ENCODE results near the gene TRIM31. TPM values are rescaled to one million over a fixed set of nuclear protein-coding genes. Genes with fewer than 3 reads are reported as not detected.
A peak's percentile ranks its signal among the peaks of the same experiment; 100 is the strongest.

Gene TRIM31
- total RNA-seq, 4 donors from 2014 or later, result not detected

GRCh38 chr6:30063315-30063714 lies 49.6 kb downstream of the TRIM31 start:
- WGBS, 2 donors (ENCODE audit: low coverage in 1 of 2), result 89 to 90% methylated on average over 2 of the region's 2 CpGs
- H3K36me3 ChIP-seq, result peaks cover 0 to 13% of the 10 kb centered on the region in 2 donors
- no peak overlapping the region for H3K27ac ChIP-seq
- peaks cover 4 to 57% (median 24%) of the 10 kb centered on the region in 3 donors for H3K4me1 ChIP-seq
- TF ChIP-seq CTCF (IDR thresholded peaks at IDR 0.05) (no peak), POLR2A (IDR thresholded peaks at IDR 0.05) (no peak), EP300 (IDR thresholded peaks at IDR 0.05) (no peak), POLR2AphosphoS5 (IDR thresholded peaks at IDR 0.05) (no peak)
- H3K27me3 ChIP-seq, result no peaks in the 10 kb centered on the region
- H3K9me3 ChIP-seq, result no peaks in the 10 kb centered on the region
- H3K4me3 ChIP-seq, result no peak overlapping the region
- no peak for ATAC-seq

GRCh38 chr6:30062471-30063178 lies 50.3 kb downstream of the TRIM31 start:
- no peak for ATAC-seq
- WGBS, 2 donors (ENCODE audit: low coverage in 1 of 2), result 87 to 96% methylated on average over 6 of the region's 7 CpGs

DNA sequence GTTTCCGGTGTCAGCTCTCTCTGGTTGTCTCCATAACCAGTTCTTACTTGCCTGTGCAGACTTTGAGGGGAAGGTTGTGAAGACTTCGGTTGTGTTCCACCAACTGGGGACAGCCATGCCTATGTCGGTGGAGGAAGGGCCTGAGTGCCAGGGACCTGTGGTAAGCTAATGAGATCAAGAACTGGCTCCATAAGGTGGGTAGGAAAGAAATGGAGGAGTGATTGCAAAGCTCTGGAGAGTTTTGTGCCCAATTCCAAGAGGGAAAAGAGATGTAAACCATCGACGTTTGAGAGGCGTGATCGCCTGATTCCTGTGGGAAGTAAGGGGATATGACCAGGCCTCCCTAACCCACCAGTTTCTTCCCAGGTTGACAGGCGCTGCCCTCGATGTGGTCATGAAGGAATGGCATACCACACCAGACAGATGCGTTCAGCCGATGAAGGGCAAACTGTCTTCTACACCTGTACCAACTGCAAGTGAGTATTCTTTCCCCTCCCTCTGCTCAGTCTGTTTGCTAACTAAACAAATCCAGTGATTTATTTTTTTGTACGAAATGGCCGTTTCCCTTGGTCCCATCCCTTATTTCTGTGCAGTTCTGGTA lies 50.9 kb downstream of the TRIM31 start:
- Histone ChIP-seq H3K36me3 (peaks cover 0 to 26% of the 10 kb centered on the region in 2 donors), H3K9me3 (no peaks in the 10 kb centered on the region), H3K4me1 (peaks cover 4 to 47% (median 20%) of the 10 kb centered on the region in 3 donors), H3K27ac (peak overlapping the region; percentile 63 to 94 (median 88)), H3K4me3 (peak overlapping the region; percentile 72 to 76), H3K27me3 (no peaks in the 10 kb centered on the region)
- ATAC-seq, result peak; percentile 16
- TF ChIP-seq POLR2A (IDR thresholded peaks at IDR 0.05) (no peak), POLR2AphosphoS5 (IDR thresholded peaks at IDR 0.05) (no peak), EP300 (IDR thresholded peaks at IDR 0.05) (no peak), CTCF (IDR thresholded peaks at IDR 0.05) (no peak)
- WGBS, 2 donors (ENCODE audit: low coverage in 1 of 2), result 57 to 59% methylated on average over 10 to 13 of the region's 13 CpGs

More at GRCh38 chr6:30062471-30063178, 50.3 kb downstream of the TRIM31 start:
- no peak overlapping the region for H3K4me3 ChIP-seq
- no peak overlapping the region for H3K27ac ChIP-seq
- peaks cover 0 to 20% of the 10 kb centered on the region in 2 donors for H3K36me3 ChIP-seq
- H3K27me3 ChIP-seq, result no peaks in the 10 kb centered on the region
- no peaks in the 10 kb centered on the region for H3K9me3 ChIP-seq
- TF ChIP-seq EP300 (IDR thresholded peaks at IDR 0.05), result no peak
- TF ChIP-seq POLR2A (IDR thresholded peaks at IDR 0.05), result no peak
- TF ChIP-seq POLR2AphosphoS5 (IDR thresholded peaks at IDR 0.05), result no peak
- TF ChIP-seq CTCF (IDR thresholded peaks at IDR 0.05), result no peak
- peaks cover 4 to 51% (median 20%) of the 10 kb centered on the region in 3 donors for H3K4me1 ChIP-seq

- peak within 1 kb of the TSS; percentile 79 to 94 (median 88) for H3K27ac ChIP-seq
- WGBS, 2 donors (ENCODE audit: low coverage in 1 of 2), result 0% methylated on average over 4 to 28 of the region's 48 CpGs
- H3K27me3 ChIP-seq, result no peaks in the 10 kb centered on the region
- H3K9me3 ChIP-seq, result no peaks in the 10 kb centered on the region
- ATAC-seq, result peak; percentile 99
- H3K36me3 ChIP-seq, result peaks cover 0 to 33% of the 10 kb centered on the region in 2 donors
- TF ChIP-seq CTCF (IDR thresholded peaks at IDR 0.05) (peak in 1 of 4 experiments; percentile 11), POLR2AphosphoS5 (IDR thresholded peaks at IDR 0.05) (peak; percentile 95), EP300 (IDR thresholded peaks at IDR 0.05) (no peak), POLR2A (IDR thresholded peaks at IDR 0.05) (peak; percentile 77 to 87)
- peak within 1 kb of the TSS; percentile 72 to 76 for H3K4me3 ChIP-seq
- H3K4me1 ChIP-seq, result peaks cover 4 to 45% (median 19%) of the 10 kb centered on the region in 3 donors
Observed at GRCh38 chr6:30061092-30061857, 51.6 kb downstream of the TRIM31 start, which contains the start of gene POLR1H. Gene POLR1H (plus strand): TSS chr6:30061265. CDS start chr6:30061525, 260 bp downstream.

Data from gastroesophageal sphincter (tissue), 4 donors.